T-helper 2 cell treated with Interferon-gamma antibody and Interleukin-4, amounts not matched to agents 5 μg/mL and 100 μg/mL, for 36 hours (primary cell): ENCODE measurements around the gene SLC16A4.

Experiments
- DNase-seq: peaks from one replicate; pipeline ENCODE4 v3.0.0; 2021; ENCODE audit warnings: low spot score
- H3K27ac Mint-ChIP-seq: one replicate; pipeline ENCODE4 v1.8.0; 2021; ENCODE audit warnings: mild to moderate bottlenecking, mixed read lengths
- H3K27me3 Mint-ChIP-seq: one replicate; pipeline ENCODE4 v1.8.0; 2021; ENCODE audit warnings: low read depth, mixed read lengths
- H3K36me3 Mint-ChIP-seq: one replicate; pipeline ENCODE4 v1.8.0; 2021; ENCODE audit warnings: low read depth, mixed read lengths
- H3K4me1 Mint-ChIP-seq: one replicate; pipeline ENCODE4 v1.8.0; 2021; ENCODE audit warnings: low read depth, mixed read lengths
- H3K4me3 Mint-ChIP-seq: one replicate; pipeline ENCODE4 v1.8.0; 2022; ENCODE audit warnings: mild to moderate bottlenecking, moderate library complexity, mixed read lengths
- H3K9me3 Mint-ChIP-seq: one replicate; pipeline ENCODE4 v1.8.0; 2021; ENCODE audit warnings: mixed read lengths

The SLC16A4 gene

GRCh38 chr1:110394493-110394820 lies 3.6 kb upstream of the SLC16A4 start:
- no peaks in the 10 kb centered on the region for H3K4me1 Mint-ChIP-seq
- H3K9me3 Mint-ChIP-seq: no peaks in the 10 kb centered on the region
- no peak overlapping the region for H3K27ac Mint-ChIP-seq
- peaks cover 24% of the 10 kb centered on the region for H3K36me3 Mint-ChIP-seq
- no peaks in the 10 kb centered on the region for H3K27me3 Mint-ChIP-seq
- DNase-seq: no peak
- no peak overlapping the region for H3K4me3 Mint-ChIP-seq

- Mint-ChIP-seq H3K36me3 (peaks cover 21% of the 10 kb centered on the region), H3K27ac (no peak overlapping the region), H3K4me3 (no peak overlapping the region), H3K9me3 (no peaks in the 10 kb centered on the region), H3K4me1 (no peaks in the 10 kb centered on the region), H3K27me3 (no peaks in the 10 kb centered on the region)
- DNase-seq: no peak
These were observed 3.1 kb upstream of the SLC16A4 start for GRCh38 chr1:110393691-110394492.

- no peak overlapping the region for H3K4me3 Mint-ChIP-seq
- no peaks in the 10 kb centered on the region for H3K27me3 Mint-ChIP-seq
- no peaks in the 10 kb centered on the region for H3K9me3 Mint-ChIP-seq
- H3K4me1 Mint-ChIP-seq: no peaks in the 10 kb centered on the region
- H3K36me3 Mint-ChIP-seq: peaks cover 19% of the 10 kb centered on the region
- H3K27ac Mint-ChIP-seq: no peak overlapping the region
- DNase-seq: no peak
These were observed 2.5 kb upstream of the SLC16A4 start for GRCh38 chr1:110393286-110393685.

- Mint-ChIP-seq H3K27ac (no peak overlapping the region), H3K4me1 (peaks cover 4% of the 10 kb centered on the region), H3K36me3 (peaks cover 16% of the 10 kb centered on the region), H3K4me3 (no peak overlapping the region), H3K9me3 (no peaks in the 10 kb centered on the region), H3K27me3 (no peaks in the 10 kb centered on the region)
- DNase-seq: no peak
These were observed 730 bp downstream of the SLC16A4 start for GRCh38 chr1:110390096-110390495.

- DNase-seq: no peak
- Mint-ChIP-seq H3K4me1 (peaks cover 16% of the 10 kb centered on the region), H3K36me3 (peaks cover 18% of the 10 kb centered on the region), H3K9me3 (no peaks in the 10 kb centered on the region), H3K27me3 (no peaks in the 10 kb centered on the region), H3K4me3 (no peak overlapping the region), H3K27ac (no peak overlapping the region)
These were observed 3.6 kb downstream of the SLC16A4 start for GRCh38 chr1:110387048-110387754.

- Mint-ChIP-seq H3K4me1 (peaks cover 16% of the 10 kb centered on the region), H3K4me3 (no peak overlapping the region), H3K9me3 (no peaks in the 10 kb centered on the region), H3K36me3 (peaks cover 19% of the 10 kb centered on the region), H3K27ac (no peak overlapping the region), H3K27me3 (no peaks in the 10 kb centered on the region)
- no peak for DNase-seq
These were observed 5.5 kb downstream of the SLC16A4 start for GRCh38 chr1:110385369-110385768.

- no peak for DNase-seq
- no peak overlapping the region for H3K4me3 Mint-ChIP-seq
- peaks cover 16% of the 10 kb centered on the region for H3K4me1 Mint-ChIP-seq
- H3K27me3 Mint-ChIP-seq: no peaks in the 10 kb centered on the region
- no peaks in the 10 kb centered on the region for H3K9me3 Mint-ChIP-seq
- peak overlapping the region; percentile 41 for H3K27ac Mint-ChIP-seq
- peaks cover 21% of the 10 kb centered on the region for H3K36me3 Mint-ChIP-seq
These were observed 6.1 kb downstream of the SLC16A4 start for GRCh38 chr1:110384581-110385321.

- DNase-seq: no peak
These were observed 7.4 kb downstream of the SLC16A4 start for GRCh38 chr1:110383251-110383990.

GRCh38 chr1:110380672-110381283 lies 10.0 kb downstream of the SLC16A4 start:
- Mint-ChIP-seq H3K27me3 (no peaks in the 10 kb centered on the region), H3K4me1 (peaks cover 11% of the 10 kb centered on the region), H3K9me3 (no peaks in the 10 kb centered on the region), H3K27ac (no peak overlapping the region), H3K36me3 (peaks cover 42% of the 10 kb centered on the region), H3K4me3 (no peak overlapping the region)
- no peak for DNase-seq

More at GRCh38 chr1:110383251-110383990, 7.4 kb downstream of the SLC16A4 start:
- no peaks in the 10 kb centered on the region for H3K9me3 Mint-ChIP-seq
- H3K36me3 Mint-ChIP-seq: peaks cover 33% of the 10 kb centered on the region
- H3K27ac Mint-ChIP-seq: peak overlapping the region; percentile 62
- H3K4me1 Mint-ChIP-seq: peaks cover 16% of the 10 kb centered on the region
- no peaks in the 10 kb centered on the region for H3K27me3 Mint-ChIP-seq
- peak overlapping the region; percentile 33 for H3K4me3 Mint-ChIP-seq

- Mint-ChIP-seq H3K27me3 (no peaks in the 10 kb centered on the region), H3K4me1 (peaks cover 3% of the 10 kb centered on the region), H3K36me3 (peaks cover 43% of the 10 kb centered on the region), H3K27ac (no peak overlapping the region), H3K4me3 (no peak overlapping the region), H3K9me3 (no peaks in the 10 kb centered on the region)
- DNase-seq: no peak
These were observed 15.3 kb downstream of the SLC16A4 start for GRCh38 chr1:110375490-110375889.

GRCh38 chr1:110370827-110371226 lies 20.0 kb downstream of the SLC16A4 start:
- no peaks in the 10 kb centered on the region for H3K27me3 Mint-ChIP-seq
- DNase-seq: peak; percentile 12
- no peak overlapping the region for H3K4me3 Mint-ChIP-seq
- peaks cover 17% of the 10 kb centered on the region for H3K36me3 Mint-ChIP-seq
- H3K4me1 Mint-ChIP-seq: peaks cover 11% of the 10 kb centered on the region
- no peaks in the 10 kb centered on the region for H3K9me3 Mint-ChIP-seq
- H3K27ac Mint-ChIP-seq: no peak overlapping the region

GRCh38 chr1:110364221-110364620 lies 26.6 kb downstream of the SLC16A4 start:
- Mint-ChIP-seq H3K9me3 (no peaks in the 10 kb centered on the region), H3K4me3 (no peak overlapping the region), H3K4me1 (peaks cover 6% of the 10 kb centered on the region), H3K27me3 (no peaks in the 10 kb centered on the region), H3K27ac (no peak overlapping the region), H3K36me3 (peaks cover 29% of the 10 kb centered on the region)
- DNase-seq: no peak

- peaks cover 8% of the 10 kb centered on the region for H3K4me1 Mint-ChIP-seq
- H3K36me3 Mint-ChIP-seq: peaks cover 35% of the 10 kb centered on the region
- no peaks in the 10 kb centered on the region for H3K9me3 Mint-ChIP-seq
- no peaks in the 10 kb centered on the region for H3K27me3 Mint-ChIP-seq
- no peak overlapping the region for H3K4me3 Mint-ChIP-seq
- H3K27ac Mint-ChIP-seq: no peak overlapping the region
- no peak for DNase-seq
These were observed 29.0 kb downstream of the SLC16A4 start for GRCh38 chr1:110361856-110362255.
